GM12874 (cell line): ENCODE data around the gene SIGLEC5.

ENCODE experiments used
- CTCF ChIP-seq: IDR thresholded peaks from 2 replicates; pipeline ENCODE4 v1.5.1; 2011; ENCODE audit warnings: low read depth, mild to moderate bottlenecking, control low read depth, low read length, moderate library complexity; ENCODE audit not compliant: insufficient read depth

Gene SIGLEC5

GRCh38 chr19:51627491-51628138, 2.6 kb downstream of the SIGLEC5 start:
- no peak for TF ChIP-seq CTCF

- no peak for TF ChIP-seq CTCF
Observed at GRCh38 chr19:51626675-51627074, 3.5 kb downstream of the SIGLEC5 start.

- no peak for TF ChIP-seq CTCF
Observed at GRCh38 chr19:51621178-51621577, 9.0 kb downstream of the SIGLEC5 start.

GRCh38 chr19:51615991-51616390, 14.2 kb downstream of the SIGLEC5 start:
- TF ChIP-seq CTCF: no peak

GRCh38 chr19:51614789-51615188, 15.4 kb downstream of the SIGLEC5 start:
- no peak for TF ChIP-seq CTCF

GRCh38 chr19:51610576-51610975, 19.6 kb downstream of the SIGLEC5 start:
- TF ChIP-seq CTCF: no peak

GRCh38 chr19:51607920-51608562, 22.2 kb downstream of the SIGLEC5 start:
- peak; percentile 71 for TF ChIP-seq CTCF
